ENCODE results near the gene HSBP1. TPM values are rescaled to one million over a fixed set of nuclear protein-coding genes. Genes with fewer than 3 reads are reported as not detected.

Gene HSBP1
- total and polyA plus RNA-seq, 9 donors = 17.0 to 139 (median 94.0) TPM

- intact Hi-C loops (cut with DNase I) = no loop called here
- Histone ChIP-seq H3K27ac (no peak overlapping the region), H3K36me3 (no peaks in the 10 kb centered on the region), H3K27me3 (no peaks in the 10 kb centered on the region), H3K4me1 (ENCODE audit: insufficient read depth) (no peaks in the 10 kb centered on the region), H3K9me3 (no peaks in the 10 kb centered on the region), H3K4me3 (no peak overlapping the region)
- DNase-seq = no peak
- TF ChIP-seq CTCF (IDR thresholded peaks at IDR 0.05) = no peak
- no peak for TF ChIP-seq POLR2A (IDR thresholded peaks at IDR 0.05)
- no peak for TF ChIP-seq EP300 (IDR thresholded peaks at IDR 0.05)
- WGBS, 3 donors = 69 to 73% (median 73%) methylated on average over 10 of the region's 10 CpGs
Measured at GRCh38 chr16:83843657-83844056, 35.9 kb downstream of the HSBP1 start.

DNA sequence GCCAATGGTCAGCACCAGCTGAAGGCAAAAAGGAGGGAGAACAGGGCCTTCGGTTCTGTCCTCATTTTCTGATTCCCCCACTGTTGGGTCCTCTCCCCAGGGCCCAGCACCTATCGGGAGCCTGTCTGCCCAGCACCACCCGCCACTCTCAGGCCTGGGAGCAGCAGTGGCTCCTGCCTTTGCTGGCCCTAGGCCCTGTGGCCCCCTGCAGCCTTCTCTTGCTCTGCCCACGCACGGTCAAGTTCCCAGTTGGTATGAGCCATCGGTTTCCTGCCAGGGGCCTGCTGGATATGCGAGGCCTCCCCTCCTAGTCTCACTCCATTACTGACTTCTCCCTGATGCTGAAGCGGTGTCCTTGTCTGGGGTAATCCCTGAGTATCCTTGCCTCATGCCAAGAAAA, 37.5 kb downstream of the HSBP1 start:
- no peak overlapping the region for H3K4me3 ChIP-seq
- DNase-seq = no peak
- no peaks in the 10 kb centered on the region for H3K9me3 ChIP-seq
- no peaks in the 10 kb centered on the region for H3K27me3 ChIP-seq
- intact Hi-C loops (cut with DNase I) = no loop called here
- no peaks in the 10 kb centered on the region for H3K36me3 ChIP-seq
- H3K4me1 ChIP-seq (ENCODE audit: insufficient read depth) = no peaks in the 10 kb centered on the region
- 97 to 98% (median 98%) methylated on average over 8 of the region's 8 CpGs for WGBS, 3 donors
- TF ChIP-seq CTCF (IDR thresholded peaks at IDR 0.05) = no peak
- TF ChIP-seq EP300 (IDR thresholded peaks at IDR 0.05) = no peak
- no peak for TF ChIP-seq POLR2A (IDR thresholded peaks at IDR 0.05)
- no peak overlapping the region for H3K27ac ChIP-seq

GRCh38 chr16:83847371-83848225, 39.8 kb downstream of the HSBP1 start:
- Histone ChIP-seq H3K9me3 (no peaks in the 10 kb centered on the region), H3K27ac (no peak overlapping the region), H3K27me3 (no peaks in the 10 kb centered on the region), H3K4me3 (no peak overlapping the region), H3K36me3 (no peaks in the 10 kb centered on the region), H3K4me1 (ENCODE audit: insufficient read depth) (no peaks in the 10 kb centered on the region)
- 72 to 79% (median 73%) methylated on average over 14 of the region's 14 CpGs for WGBS, 3 donors
- DNase-seq = no peak
- intact Hi-C loops (cut with DNase I) = no loop called here
- TF ChIP-seq EP300 (IDR thresholded peaks at IDR 0.05) (no peak), CTCF (IDR thresholded peaks at IDR 0.05) (no peak), POLR2A (IDR thresholded peaks at IDR 0.05) (no peak)

DNA sequence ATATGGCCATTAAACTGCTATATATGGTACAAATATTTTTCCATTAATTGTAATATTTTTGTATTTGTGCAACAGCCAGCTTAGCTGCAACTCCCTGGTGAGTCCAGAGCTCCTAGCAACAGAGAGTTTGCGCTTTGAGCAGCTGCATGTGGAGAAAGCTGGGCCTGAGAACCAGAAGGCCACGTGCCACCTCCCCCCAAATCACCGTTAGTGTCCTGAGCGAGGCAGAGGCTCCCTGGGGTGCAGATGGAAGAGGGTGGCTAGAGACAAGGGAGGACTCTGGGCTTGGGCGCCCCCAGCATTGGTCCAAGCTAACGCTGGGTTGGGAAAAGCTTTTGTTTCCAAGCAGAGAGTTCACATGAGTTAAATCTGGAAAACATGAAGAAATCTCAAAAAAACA, 41.6 kb downstream of the HSBP1 start:
- Histone ChIP-seq H3K27me3 (no peaks in the 10 kb centered on the region), H3K27ac (no peak overlapping the region), H3K4me3 (no peak overlapping the region), H3K9me3 (no peaks in the 10 kb centered on the region), H3K4me1 (ENCODE audit: insufficient read depth) (no peaks in the 10 kb centered on the region), H3K36me3 (no peaks in the 10 kb centered on the region)
- DNase-seq = no peak
- no peak for TF ChIP-seq CTCF (IDR thresholded peaks at IDR 0.05)
- no peak for TF ChIP-seq POLR2A (IDR thresholded peaks at IDR 0.05)
- no peak for TF ChIP-seq EP300 (IDR thresholded peaks at IDR 0.05)
- intact Hi-C loops (cut with DNase I) = no loop called here
- whole genome bisulfite sequencing, 3 donors = 66 to 79% (median 72%) methylated on average over 6 of the region's 6 CpGs
